NCI-H1105 treated with DMSO at 0.1 percent for 48 hours (cell line): ENCODE results near the gene PRDM15.

ENCODE experiments used
- DNase-seq: peaks from one replicate; lab custom pipeline; 2025; lab: John Stamatoyannopoulos, UW

The PRDM15 gene

DNA sequence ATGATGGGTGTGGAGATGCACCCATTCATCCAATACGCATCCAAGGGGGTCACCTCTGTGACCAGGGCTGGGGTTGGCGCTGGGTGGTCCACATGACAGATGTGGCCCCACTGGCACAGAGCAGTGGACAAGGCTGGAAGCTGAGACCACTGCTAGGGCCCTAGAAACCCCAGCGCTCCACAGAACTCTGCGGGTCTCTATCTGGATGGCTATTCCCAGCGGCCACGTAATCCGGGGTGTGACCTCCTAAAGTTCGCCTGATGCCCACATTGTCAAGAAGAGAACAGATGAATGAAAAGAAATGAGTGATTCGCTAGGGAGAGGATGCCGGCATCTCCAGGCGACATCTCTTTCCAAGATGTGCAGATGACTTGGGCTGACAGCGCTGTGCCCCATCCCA is 55.2 kb downstream of the PRDM15 start:
- no peak for DNase-seq

DNA sequence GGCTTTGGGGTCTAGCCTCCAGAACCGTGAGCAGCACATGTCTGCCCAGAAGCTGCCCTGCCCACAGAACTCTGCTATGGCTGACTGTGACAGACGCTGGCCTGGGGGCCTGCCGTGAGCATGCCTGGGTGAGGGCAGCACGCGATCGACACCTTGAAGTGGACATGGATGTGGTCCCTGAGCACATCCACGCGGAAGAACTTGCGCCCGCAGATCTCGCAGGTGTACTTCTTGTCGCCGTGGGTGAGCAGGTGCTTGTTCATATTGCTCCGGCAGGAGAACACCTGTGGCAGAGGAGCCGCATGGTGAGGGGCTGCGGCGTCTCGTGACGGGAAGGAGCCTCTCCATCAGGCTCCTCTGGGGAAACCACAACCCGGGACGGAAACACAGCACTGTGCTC is 56.0 kb downstream of the PRDM15 start:
- no peak for DNase-seq

DNA sequence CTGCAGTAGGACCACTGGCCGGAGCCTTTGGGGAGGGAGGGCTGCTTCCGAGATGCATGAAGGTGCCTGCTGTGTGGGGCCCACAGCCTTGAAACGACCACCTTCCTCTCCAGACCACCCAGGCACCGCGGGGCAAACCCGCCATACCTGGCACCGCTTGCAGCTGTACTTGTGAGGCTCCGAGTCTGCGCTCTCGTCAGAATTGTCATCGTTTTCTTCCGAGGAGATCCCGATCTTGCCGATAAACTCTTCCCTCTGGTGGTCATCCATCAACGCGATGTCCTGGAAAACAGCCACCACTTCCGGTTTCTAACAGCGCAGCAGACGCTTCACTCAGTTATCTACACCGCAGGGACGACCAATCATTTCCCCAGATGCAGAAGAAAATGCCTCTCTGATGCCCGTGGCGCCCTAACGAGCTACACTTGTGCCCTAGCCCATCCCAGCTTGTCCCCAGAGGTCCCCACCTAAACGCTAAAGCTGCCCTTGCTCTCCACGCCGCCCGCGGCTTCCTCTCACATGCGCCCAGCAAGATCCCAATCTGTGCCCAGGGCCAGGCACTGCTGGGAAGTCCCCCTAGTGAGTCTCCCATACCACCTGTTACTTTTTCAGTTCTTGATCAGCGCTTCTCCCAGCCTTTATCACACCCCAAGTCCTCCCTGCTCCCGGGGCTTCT is 57.2 kb downstream of the PRDM15 start:
- no peak for DNase-seq

DNA sequence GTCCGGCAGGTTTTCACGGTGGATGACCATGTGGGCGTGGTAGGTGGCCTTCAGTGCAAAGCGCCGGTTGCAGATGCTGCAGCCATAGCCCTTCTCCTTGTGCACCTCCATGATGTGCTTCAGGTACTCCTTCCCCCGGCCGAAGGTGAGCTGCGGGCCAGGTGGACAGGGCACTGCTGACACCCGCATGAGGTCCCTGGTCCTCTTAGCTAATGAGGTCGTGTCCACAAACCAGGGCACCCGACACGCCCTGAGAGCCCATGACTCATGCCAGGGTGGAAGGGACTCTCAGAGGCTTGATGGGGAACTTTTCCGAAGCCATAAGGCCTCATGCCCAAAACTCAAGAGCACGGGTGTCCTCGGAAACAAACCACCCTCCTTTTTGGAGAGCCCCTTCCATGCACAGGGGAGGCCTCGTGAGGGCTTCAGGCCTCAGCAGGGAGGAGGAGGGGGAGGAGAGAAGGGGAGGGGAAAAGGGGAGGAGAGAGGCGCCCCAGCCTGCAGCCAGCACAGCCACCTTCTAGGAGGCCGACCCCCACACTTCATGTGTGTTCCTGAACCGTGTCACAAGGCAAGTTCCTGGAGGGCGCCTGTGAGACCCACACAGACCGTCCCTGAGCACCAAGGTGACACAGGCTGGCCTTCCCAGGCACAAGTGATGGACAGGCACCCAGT is 57.9 kb downstream of the PRDM15 start:
- DNase-seq, result no peak

DNA sequence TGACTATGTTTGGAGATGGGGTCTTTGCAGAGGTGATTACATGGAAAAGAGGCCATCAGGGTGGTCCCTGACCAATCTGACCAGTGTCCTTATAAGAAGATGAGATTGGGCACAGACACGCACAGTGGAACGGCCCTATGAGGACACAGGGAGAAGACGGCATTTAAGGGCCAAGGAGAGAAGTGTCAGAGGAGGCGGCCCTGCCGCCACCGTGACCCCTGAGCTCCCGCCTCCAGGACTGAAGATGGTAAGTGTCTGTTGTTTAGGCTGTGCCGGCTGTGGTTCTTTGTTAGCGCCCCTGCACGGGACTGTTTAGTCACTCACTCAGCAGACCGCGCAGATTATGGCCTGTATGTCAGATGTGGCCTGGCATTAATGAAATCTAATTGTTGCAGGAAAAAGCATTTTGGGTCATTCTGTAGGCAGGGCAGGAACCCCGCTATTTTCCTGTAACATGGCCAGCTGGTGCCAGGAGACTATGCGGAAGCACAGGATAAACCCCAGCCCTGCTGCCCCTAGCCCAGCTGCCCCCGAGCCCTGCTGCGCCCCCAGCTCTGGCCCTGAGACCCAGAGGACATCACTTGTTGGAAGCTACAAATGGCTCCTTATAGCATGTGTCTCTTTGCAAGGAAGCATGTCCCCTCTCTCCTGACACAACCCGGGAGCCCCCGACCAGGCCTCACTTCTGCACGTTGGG is 58.6 kb downstream of the PRDM15 start:
- no peak for DNase-seq

DNA sequence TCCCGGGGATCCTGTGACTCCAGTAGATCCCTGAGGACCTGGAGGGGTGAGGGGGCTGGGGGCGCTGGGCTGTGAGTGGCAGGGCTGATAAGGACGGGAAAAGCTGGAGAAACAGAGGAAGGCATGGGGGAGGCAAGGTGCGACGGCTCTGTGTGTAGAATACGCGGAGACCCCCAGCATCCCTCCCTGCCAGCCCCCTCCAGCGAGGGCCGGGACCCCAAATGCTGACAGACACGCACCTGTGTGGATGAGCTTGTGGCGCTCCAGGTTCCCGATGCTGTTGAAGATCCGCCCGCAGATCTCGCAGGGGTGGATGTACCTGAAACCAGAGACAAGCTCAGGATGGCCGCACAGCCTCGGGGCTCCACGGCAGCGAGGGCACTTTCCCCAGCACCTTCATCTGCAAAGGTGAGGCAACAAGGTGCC is 59.3 kb downstream of the PRDM15 start:
- no peak for DNase-seq

DNA sequence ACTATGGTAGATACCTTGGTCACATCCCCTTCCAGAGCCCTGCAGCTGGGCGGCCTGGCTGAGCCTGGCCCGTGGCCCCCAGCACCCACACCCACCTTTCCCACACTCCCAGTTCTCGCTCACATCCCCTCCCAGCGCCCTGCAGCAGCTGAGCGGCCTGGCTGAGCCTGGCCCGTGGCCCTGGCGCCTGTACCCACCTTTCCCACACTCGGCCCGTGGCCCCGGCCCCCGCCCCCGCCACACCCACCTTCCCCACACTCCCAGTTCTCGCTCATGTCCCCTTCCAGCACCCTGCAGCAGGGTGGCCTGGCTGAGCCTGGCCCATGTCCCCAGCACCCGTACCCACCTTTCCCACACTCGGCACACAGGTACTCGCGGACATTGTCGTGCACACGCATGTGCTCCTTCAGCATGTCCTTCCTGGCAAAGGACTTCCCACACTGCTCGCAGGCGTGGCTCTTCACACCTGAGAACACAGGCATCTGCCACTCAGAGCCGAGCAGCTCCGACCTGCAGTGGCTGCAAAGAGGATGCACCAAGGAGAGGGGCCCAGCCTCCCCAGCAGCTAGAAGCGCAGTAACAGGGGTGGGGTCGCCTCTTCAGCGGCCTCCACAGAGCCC is 59.8 kb downstream of the PRDM15 start:
- no peak for DNase-seq

DNA sequence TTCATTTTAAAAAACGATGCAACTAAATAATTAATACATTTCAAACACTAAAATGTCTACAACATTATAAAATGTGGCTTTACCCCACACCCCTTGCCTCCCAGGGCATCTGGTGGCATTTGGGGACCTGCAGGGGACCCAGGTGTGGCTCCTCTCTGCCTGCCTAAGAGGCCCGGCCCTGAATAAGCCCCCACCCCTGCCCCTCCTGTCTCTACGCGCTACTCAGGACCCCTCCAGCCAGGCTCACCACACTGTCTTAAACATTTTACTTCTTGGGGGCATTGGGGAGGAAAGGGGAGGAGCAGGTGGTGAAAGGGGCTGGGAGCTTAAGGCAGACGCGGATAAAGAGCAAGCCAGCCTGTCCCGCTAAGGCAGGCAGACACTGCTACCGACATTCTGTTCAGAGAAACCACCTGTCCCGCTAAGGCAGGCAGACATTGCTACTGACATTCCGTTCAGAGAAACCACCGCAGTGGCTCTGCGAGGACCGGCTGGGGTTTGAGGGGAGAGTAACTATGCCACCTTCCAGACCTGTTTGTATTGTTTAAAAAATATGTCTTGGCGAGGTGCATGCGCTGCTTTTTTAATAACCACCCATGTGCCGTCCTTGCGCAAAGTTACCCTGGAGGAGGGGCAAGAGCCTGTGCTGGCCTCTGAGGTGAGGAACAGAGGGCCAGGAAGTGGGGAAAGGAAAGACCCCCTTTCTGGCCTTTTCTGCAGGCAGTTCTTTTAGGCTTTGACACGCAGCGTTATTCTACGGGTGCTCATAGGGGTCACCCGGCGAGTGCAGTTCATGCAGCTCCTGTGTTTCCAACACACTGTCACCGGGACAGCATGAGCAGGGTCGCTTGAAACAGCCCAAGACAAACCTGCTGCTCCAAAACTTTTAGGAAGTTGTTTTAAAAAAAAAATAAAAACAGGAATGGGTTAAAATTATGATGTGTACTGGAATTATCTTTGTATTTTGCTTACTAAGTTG is 61.0 kb downstream of the PRDM15 start:
- no peak for DNase-seq

DNA sequence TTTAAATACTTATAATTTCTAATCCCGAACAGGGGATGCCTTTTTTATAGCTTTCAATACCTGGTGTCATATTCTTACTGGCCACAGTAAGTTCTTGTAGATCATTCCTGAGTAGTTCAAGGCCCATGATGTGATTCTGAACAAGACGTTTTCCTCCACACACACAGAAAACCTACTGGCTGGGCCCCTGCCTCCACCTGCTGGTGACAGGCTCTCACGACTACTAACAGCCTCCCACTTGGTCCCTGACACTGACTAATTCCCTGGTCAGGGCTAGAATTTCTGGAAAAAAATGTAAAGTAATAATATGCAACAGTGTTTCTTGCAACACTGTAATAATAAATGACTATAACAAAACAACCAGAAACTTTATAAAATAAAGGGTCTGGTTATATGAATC is 61.9 kb downstream of the PRDM15 start:
- DNase-seq, result peak; percentile 32

DNA sequence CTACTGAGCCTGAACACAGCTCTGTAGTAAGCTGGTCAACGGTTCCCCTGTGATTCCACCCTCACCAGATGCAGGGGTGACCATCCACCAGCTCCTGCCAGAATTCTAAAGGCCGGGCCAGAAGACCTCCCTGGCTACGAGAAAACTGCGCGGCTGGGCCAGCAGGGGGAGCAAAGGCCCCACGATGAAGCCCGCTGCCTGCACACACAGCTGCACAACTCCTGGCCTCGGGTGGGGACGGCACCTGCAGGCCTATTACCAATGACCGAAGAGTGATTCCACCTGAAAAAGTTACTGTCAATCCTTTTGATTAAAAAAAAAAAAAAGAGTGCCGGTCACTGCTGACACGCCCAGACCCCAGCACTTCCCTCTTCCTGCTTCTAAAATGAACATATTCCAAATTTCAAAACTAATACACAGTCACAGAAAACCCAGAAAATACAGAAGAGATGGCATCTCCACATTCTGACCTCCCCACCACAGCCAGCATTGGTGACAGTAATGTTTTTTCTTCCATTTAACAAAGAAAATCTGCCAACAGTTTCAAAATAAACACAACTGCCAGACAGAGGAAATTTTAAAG is 62.5 kb downstream of the PRDM15 start:
- DNase-seq, result peak; percentile 32

DNA sequence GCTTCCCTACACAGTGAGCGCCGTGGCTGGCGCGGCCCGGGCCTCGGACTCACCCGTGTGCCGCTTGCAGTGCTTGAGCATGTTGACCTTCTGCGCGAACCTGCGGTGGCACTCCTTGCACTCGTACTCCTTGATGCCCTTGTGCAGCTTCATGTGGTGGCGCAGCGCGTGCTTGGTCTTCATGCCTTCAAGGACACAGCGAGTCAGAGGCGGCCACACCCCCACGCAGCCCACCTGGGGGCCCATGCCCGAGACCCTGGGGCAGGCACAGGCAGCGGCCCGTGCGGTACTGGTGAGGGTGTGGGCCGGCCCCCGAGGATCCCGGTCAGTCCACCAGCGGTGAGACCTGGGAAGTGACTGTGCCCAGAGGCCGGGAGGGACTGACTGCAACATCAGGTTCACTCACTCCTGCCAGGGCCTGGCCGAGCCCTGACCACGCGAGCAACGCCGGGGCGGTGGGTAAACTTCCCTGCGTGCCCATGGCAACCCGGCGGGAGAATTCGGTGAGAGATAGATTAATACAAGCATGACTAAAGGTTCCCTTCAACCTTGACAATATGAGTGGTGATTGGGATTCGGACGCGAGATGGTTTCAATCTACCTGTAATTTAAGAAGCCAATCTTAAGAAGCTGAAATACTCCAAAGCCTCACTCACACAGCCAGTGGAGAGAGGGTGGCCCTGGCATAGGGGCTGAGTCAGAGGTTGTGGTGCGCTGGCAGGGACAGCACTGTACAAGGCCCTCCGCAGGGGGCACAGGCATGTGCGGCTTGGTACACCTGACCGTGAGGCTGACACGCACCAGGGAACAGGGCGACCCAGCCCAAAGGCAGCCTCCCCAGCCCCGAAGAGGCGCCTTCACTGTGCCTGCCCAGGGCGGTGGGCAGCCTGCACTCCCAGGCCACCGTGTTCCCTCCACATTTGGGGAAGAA is 63.2 kb downstream of the PRDM15 start:
- no peak for DNase-seq

DNA sequence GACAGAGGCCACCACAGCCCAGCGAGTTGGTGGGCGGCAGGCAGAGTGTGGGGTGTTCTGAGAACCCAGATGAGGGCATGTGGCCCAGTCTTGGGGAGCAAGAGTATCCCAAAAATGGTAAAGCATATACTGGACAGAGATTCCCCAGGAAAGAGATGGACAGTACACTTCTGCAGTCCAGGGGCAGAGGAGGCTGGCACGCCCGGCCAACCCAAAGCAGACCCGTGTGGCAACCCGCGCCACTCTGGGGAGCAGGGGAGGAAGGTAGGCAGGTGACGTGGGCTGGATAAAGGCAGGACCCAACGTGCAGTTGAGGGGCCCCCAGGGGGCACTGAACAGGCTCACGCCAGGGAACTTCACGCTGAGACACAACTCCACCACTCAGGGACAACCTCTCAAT is 65.9 kb downstream of the PRDM15 start:
- no peak for DNase-seq

DNA sequence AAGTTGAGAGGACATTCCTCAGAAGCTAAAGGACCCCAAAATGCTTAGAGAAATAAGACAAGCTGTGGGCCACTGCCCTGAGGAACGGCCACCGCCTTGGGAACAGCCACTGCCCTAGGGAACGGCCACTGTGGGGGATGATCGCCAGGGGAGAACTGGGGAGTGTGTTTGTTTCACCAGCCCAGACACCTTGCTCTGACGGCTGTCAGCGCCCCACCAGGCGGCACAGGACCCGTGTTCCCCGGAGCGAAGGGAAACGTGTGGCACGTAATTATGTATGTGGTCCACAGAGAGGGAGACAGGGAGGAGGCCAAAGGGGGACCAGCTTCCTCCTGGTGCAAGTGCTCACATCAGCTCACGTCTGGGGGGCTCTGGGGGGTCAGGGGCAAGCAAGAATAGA is 66.5 kb downstream of the PRDM15 start:
- DNase-seq, result no peak

DNA sequence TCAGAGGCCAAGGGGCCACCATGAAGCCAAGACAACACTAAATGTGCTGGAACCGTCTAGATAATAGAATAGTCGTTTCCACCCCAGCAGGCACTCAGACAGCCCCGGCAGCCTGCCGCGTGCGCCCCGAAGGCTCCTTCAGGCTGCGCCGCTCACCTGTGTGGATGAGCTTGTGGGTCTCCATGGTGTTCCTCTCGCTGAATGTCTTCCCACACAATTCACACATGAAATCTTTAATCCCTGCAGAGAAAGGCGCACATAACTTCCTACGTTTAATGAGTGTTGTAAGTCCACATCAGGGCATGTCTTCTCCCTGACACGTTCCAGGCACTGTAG is 68.6 kb downstream of the PRDM15 start:
- DNase-seq, result no peak

DNA sequence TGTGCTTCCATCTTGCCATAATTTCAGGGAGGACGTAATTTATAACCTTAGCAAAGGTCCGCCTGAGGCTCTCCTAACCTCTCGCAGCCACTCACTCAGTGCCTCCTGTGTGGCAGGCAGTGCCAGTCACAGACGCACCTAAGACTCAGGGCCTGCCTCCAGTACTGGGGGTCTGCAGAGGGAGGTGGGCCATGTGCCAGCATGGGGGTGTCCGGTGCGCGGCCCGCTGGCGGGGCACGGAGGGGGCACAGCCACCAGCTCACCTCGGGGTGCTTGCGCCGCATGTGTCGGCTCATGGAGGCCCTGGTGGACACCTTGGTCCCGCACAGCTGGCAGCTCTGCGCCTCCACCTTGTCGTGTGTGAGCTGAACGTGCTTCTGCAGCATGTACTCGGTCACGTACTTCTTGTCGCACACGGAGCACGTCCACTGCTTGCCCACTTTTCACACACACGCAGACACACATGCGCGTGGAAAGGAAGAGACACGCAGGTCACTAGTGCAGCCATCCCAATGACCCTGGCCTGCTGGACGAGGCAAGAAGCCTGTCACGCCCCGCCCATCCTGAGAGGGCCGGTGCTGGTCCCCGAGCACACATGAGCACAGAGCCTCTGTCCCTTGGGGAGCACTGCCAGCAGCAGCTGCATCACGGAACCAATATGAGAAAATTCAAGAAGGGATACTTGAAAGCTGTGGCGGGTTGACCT is 69.1 kb downstream of the PRDM15 start:
- DNase-seq, result no peak

DNA sequence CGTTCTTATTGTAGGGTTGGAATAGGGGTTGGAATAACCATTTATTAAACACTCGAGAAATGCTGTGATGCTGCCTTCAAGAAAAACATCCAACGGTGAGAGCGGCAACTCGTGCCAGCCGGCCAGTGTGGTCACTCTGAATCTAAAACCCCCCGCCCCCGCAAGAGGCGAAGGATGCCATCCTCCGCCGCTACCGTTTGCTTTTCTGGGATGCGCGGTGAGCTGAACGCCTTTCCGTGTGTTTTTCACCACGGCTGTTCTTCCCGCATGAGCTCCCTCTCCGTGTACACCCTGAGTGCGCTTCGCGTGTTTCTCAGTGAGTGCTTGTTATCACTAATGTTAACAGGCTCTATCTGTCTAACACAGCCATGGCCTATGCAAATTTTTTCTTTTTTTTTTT is 70.3 kb downstream of the PRDM15 start:
- no peak for DNase-seq

DNA sequence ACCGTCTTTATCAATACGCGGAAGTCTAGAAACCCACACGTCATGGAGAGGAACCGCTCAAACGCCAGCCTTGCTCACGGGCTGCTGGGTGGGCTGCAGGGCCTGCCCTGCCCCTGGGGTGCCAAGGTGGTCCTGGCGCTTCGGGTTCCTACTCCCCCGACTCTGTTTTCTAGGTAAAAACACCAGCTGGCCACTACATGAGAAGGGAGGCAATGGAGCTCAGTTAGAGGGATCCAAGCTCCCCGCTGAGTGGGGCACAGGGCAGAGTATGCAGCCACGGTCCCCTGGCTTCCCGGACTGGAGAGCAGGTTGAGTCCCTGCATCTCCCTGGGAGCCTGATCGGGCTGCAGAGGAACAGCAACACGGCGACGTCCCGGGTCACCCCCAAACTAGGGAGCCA is 71.0 kb downstream of the PRDM15 start:
- no peak for DNase-seq

DNA sequence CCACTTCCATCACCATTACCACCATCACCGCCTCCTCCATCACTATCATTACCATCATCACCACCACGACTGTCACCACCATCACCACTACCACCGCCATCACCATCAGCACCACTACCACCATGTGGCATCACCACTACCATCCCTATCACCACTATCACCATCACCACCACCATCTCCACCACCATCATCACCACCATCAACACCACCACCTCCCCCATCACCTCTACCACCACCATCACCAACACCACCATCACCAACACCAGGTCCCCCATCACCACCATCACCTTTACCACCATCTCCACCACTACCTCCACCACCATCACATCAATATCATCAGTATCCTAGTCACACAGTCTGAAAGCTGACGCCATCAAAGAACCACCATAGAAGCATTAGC is 72.4 kb downstream of the PRDM15 start:
- no peak for DNase-seq

DNA sequence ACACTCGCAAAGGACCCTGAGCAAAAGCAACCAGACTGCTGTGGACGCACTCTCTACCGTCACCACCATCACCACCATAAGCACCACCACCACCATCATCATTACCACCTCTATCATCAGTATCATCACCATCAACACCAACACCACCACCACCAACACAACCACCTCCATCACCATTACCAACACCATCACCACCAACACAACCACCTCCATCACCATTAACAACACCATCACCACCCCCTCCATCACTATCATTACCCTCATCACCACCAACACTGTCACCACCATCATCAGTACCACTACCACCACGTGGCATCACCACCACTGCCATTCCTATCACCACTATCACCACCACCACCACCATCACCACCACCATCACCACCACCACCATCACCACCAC is 73.5 kb downstream of the PRDM15 start:
- DNase-seq, result no peak

DNA sequence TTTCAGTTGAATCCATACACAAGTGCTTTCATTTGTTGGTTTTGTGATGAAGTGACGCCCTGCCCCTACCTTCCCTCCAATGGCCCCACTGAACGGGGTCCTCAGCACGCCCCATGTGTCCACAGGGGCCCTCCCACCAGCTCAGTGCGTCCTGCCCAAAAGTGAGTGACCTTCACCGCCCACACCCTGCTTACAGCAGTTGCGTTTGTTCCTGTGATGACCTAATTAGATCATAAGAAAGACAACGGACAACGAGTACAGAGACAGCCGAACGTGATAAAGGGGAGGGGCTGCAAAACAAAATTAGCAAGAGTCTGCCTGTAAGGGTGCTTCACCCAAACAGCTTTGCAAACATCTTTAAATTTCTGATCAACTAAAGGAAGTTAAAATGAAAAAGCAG is 74.1 kb downstream of the PRDM15 start:
- no peak for DNase-seq
